Transverse colon (tissue), 4 donors: Measurements from ENCODE around the gene PTPRN2. TPM values are rescaled to one million over a fixed set of nuclear protein-coding genes. Genes with fewer than 3 reads are reported as not detected.

ENCODE experiments used
- DNase-seq: peaks from one replicate; pipeline ENCODE4 v3.0.0-alpha.2; 2019
- H3K27ac ChIP-seq, 4 donors: fragments of 200-600 bp; sonication (generic); 2 replicates each; pipeline ENCODE4 v1.5.1; 2016 to 2018; ENCODE audit warnings: inconsistent platforms in 4 of 4
- H3K27me3 ChIP-seq: fragments of 200-600 bp; sonication (generic); 2 replicates; pipeline ENCODE4 v1.5.1; 2017; ENCODE audit warnings: inconsistent platforms
- H3K36me3 ChIP-seq, 4 donors: fragments of 200-600 bp; sonication (generic); 2 replicates each; pipeline ENCODE4 v1.5.1; 2017 to 2019; ENCODE audit warnings: inconsistent platforms in 4 of 4
- H3K4me1 ChIP-seq, 4 donors: fragments of 200-600 bp; sonication (generic); 2 replicates each; pipeline ENCODE4 v1.5.1; 2017 to 2020; ENCODE audit warnings: inconsistent platforms in 4 of 4
- H3K4me3 ChIP-seq, 4 donors: fragments of 200-600 bp; sonication (generic); 1 replicate in 1 of 4; 2 replicates in 3 of 4; pipeline versions ENCODE4 v1.5.1 to v1.6.1; 2017 to 2019; ENCODE audit warnings: inconsistent platforms in 4 of 4
- H3K9me3 ChIP-seq, 2 donors: fragments of 200-600 bp; sonication (generic); 2 replicates each; pipeline ENCODE4 v1.5.1; 2017 to 2019; ENCODE audit warnings: inconsistent platforms in 2 of 2
- EP300 ChIP-seq: sonication (generic); formaldehyde crosslinking; IDR thresholded peaks from one replicate; pipeline ENCODE4 v1.6.1; 2017; ENCODE audit warnings: antibody characterized with exemption, low read depth
- POLR2A ChIP-seq: fragments of 450-650 bp; IDR thresholded peaks from one replicate; pipeline ENCODE4 v1.6.1; 2016; ENCODE audit warnings: antibody characterized with exemption, mild to moderate bottlenecking, moderate library complexity
- POLR2AphosphoS5 ChIP-seq, 3 donors: sonication (generic); formaldehyde crosslinking; IDR thresholded peaks; one replicate each; pipeline ENCODE4 v1.6.1; 2016; ENCODE audit warnings: antibody characterized with exemption in 3 of 3
- WGBS, 2 donors: methylation state at CpG; one replicate each; pipeline ENCODE4 v1.1.5; 2018; ENCODE audit warnings: low coverage in 1 of 2; 5-methylcytosine and 5-hydroxymethylcytosine counted together
- in situ Hi-C, 4 donors: fragments of 200-750 bp; cut with MboI; loops; one replicate each; pipeline versions ENCODE4 v1.15.0 to v1.15.1; 2017; ENCODE audit warnings: low sequenced_read_pairs in 3 of 4, low pct_ligation_motif_present in 1 of 4, low pct_unique_long_range_greater_than_20kb in 1 of 4
- intact Hi-C: fragments of 100-400 bp; cut with DNase I; formaldehyde crosslinking; loops from one replicate; pipeline ENCODE4 v1.15.1; 2023; ENCODE audit warnings: low total_unique reads
- total RNA-seq, 4 donors: library from RNA; depleted of rRNA; stranded (reverse); fragments of >200 nt; gene quantifications; one replicate each; pipeline ENCODE4 v1.1.0, GENCODE V29; 2016
- TF ChIP-seq, protein P1 (sequence below), 5 experiments: fragments of 200-600 bp in 3 of 5; fragments of 450-650 bp in 2 of 5; sonication (generic) in 3 of 5; IDR thresholded peaks; 1 replicate in 2 of 5; 2 replicates in 3 of 5; pipeline ENCODE4 v1.5.1; 2016 to 2017; ENCODE audit warnings: antibody characterized with exemption in 5 of 5, inconsistent platforms in 3 of 5, mild to moderate bottlenecking in 2 of 5, moderate library complexity in 1 of 5

PTPRN2 gene
- total RNA-seq, 4 donors from 2014 or later: 15.4 to 31.1 (median 21.8) TPM

DNA sequence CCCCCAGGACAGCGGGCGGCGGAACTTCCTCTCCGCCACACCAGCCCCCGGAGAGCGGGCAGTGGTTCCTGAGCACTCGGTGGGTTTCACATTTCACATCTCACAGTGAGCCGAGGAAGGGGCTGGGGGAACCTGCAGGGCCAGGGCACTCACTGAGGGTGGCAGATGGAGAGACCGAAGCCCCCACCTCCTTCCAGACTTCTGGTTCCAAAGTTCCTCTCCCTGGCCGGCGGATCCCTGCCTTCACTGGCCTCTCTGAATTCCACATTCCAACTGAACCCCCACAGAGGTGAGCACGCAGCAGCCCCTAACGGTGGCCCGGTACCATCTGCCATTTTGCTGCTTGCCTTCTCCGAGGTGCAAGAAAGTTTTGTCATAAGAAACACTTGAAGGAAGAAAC is 461.0 kb downstream of the PTPRN2 start:
- 92% methylated on average over 13 of the region's 15 CpGs; no CpG with 5 or more reads in 1 of the 2 donors for WGBS, 2 donors
- no peaks in the 10 kb centered on the region for H3K4me1 ChIP-seq
- intact Hi-C loops (no loop called here), in situ Hi-C loops (no loop called here)
- H3K27ac ChIP-seq: no peak overlapping the region
- DNase-seq: no peak
- no peaks in the 10 kb centered on the region for H3K36me3 ChIP-seq
- no peak overlapping the region for H3K4me3 ChIP-seq
- no peak for TF ChIP-seq EP300
- no peak for TF ChIP-seq POLR2A
- TF ChIP-seq, protein P1, sequence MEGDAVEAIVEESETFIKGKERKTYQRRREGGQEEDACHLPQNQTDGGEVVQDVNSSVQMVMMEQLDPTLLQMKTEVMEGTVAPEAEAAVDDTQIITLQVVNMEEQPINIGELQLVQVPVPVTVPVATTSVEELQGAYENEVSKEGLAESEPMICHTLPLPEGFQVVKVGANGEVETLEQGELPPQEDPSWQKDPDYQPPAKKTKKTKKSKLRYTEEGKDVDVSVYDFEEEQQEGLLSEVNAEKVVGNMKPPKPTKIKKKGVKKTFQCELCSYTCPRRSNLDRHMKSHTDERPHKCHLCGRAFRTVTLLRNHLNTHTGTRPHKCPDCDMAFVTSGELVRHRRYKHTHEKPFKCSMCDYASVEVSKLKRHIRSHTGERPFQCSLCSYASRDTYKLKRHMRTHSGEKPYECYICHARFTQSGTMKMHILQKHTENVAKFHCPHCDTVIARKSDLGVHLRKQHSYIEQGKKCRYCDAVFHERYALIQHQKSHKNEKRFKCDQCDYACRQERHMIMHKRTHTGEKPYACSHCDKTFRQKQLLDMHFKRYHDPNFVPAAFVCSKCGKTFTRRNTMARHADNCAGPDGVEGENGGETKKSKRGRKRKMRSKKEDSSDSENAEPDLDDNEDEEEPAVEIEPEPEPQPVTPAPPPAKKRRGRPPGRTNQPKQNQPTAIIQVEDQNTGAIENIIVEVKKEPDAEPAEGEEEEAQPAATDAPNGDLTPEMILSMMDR (IDR thresholded peaks at IDR 0.05): no peak
- no peak for TF ChIP-seq POLR2AphosphoS5 (IDR thresholded peaks at IDR 0.05)
- no peaks in the 10 kb centered on the region for H3K9me3 ChIP-seq
- no peaks in the 10 kb centered on the region for H3K27me3 ChIP-seq

DNA sequence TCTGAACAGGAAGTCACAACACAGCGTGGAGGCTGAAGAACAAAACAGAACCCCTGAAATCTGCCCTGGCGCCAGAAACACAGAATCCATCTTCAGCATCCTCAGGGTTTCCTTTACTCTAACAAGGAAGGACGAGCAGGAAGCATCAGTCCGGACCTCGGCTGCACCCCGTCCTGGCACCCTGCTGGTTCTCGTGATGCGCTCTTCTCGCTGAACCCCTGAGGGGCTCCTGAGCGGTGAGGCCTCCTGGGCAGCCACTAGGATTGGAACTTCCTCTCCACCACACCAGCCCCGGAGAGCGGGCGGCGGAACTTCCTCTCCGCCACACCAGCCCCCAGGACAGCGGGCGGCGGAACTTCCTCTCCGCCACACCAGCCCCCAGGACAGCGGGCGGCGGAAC is 461.9 kb downstream of the PTPRN2 start:
- no peak for DNase-seq
- H3K4me1 ChIP-seq: no peaks in the 10 kb centered on the region
- H3K4me3 ChIP-seq: no peak overlapping the region
- intact Hi-C loops: no loop called here
- in situ Hi-C loops: no loop called here
- H3K27me3 ChIP-seq: no peaks in the 10 kb centered on the region
- no peak overlapping the region for H3K27ac ChIP-seq
- no peaks in the 10 kb centered on the region for H3K9me3 ChIP-seq
- no peak for TF ChIP-seq POLR2AphosphoS5 (IDR thresholded peaks at IDR 0.05)
- TF ChIP-seq POLR2A: no peak
- TF ChIP-seq EP300: no peak
- 84% methylated on average over 15 of the region's 22 CpGs; no CpG with 5 or more reads in 1 of the 2 donors for WGBS, 2 donors
- H3K36me3 ChIP-seq: no peaks in the 10 kb centered on the region

DNA sequence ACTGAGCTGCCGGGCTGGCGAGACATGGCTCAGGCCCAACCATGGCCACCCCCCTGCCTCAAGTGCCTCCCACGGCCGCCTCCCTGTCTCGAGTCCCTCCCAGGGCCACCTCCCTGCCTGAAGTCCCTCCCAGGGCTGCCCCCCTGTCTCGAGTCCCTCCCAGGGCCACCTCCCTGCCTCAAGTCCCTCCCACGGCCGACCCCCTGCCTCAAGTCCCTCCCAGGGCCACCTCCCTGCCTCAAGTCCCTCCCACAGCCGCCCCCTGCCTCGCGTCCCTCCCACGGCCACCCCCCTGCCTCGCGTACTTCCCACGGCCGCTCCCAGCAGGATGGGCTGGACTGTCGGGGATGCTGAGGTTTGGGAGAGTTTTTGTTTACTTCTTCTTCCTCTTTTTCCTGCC is 462.5 kb downstream of the PTPRN2 start:
- no peak overlapping the region for H3K27ac ChIP-seq
- no peak overlapping the region for H3K4me3 ChIP-seq
- no peak for DNase-seq
- TF ChIP-seq, protein P1 (IDR thresholded peaks at IDR 0.05): no peak
- no peak for TF ChIP-seq POLR2AphosphoS5 (IDR thresholded peaks at IDR 0.05)
- no peak for TF ChIP-seq POLR2A
- TF ChIP-seq EP300: no peak
- 81 to 89% methylated on average over 6 to 17 of the region's 17 CpGs for WGBS, 2 donors
- in situ Hi-C loops (no loop called here), intact Hi-C loops (no loop called here)
- no peaks in the 10 kb centered on the region for H3K4me1 ChIP-seq
- H3K27me3 ChIP-seq: no peaks in the 10 kb centered on the region
- H3K9me3 ChIP-seq: no peaks in the 10 kb centered on the region
- no peaks in the 10 kb centered on the region for H3K36me3 ChIP-seq

DNA sequence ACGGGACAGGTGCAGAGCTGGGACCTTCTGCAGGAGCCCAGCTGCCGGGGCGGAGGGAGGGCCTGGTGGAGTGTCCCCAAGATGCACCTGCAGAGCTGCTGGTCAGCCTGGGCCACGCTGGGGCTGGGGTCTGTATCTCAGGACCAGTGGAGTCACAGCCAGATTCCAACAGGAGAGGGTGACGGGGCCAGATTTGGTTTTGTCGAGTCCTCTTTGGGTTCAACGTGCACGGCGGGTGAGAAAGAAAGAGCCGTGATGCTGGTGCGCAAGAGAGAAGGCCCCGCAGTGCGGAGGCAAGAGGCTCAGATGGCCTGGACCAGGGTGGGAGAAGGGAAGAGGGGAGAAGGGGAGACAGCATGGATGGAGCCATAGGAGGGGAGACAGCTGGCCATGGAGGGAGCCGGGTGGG is 462.9 kb downstream of the PTPRN2 start:
- DNase-seq: no peak
- TF ChIP-seq, protein P1 (IDR thresholded peaks at IDR 0.05): no peak
- no peak for TF ChIP-seq POLR2A
- no peak for TF ChIP-seq EP300
- no peak for TF ChIP-seq POLR2AphosphoS5 (IDR thresholded peaks at IDR 0.05)
- Histone ChIP-seq H3K9me3 (no peaks in the 10 kb centered on the region), H3K27ac (no peak overlapping the region), H3K27me3 (no peaks in the 10 kb centered on the region), H3K4me1 (no peaks in the 10 kb centered on the region), H3K4me3 (no peak overlapping the region), H3K36me3 (no peaks in the 10 kb centered on the region)
- 82 to 94% methylated on average over 5 to 14 of the region's 14 CpGs for WGBS, 2 donors
- in situ Hi-C loops (no loop called here), intact Hi-C loops (no loop called here)

- DNase-seq: no peak
- Histone ChIP-seq H3K27ac (no peak overlapping the region), H3K4me1 (no peaks in the 10 kb centered on the region), H3K9me3 (peaks cover 0 to 2% of the 10 kb centered on the region in 2 donors), H3K4me3 (no peak overlapping the region), H3K36me3 (no peaks in the 10 kb centered on the region), H3K27me3 (no peaks in the 10 kb centered on the region)
- intact Hi-C loops: no loop called here
- in situ Hi-C loops: no loop called here
- TF ChIP-seq EP300: no peak
- no peak for TF ChIP-seq POLR2AphosphoS5 (IDR thresholded peaks at IDR 0.05)
- TF ChIP-seq, protein P1 (IDR thresholded peaks at IDR 0.05): no peak
- TF ChIP-seq POLR2A: no peak
- 95% methylated on average over 18 of the region's 18 CpGs; no CpG with 5 or more reads in 1 of the 2 donors for WGBS, 2 donors
Observed at GRCh38 chr7:158123753-158124152, 463.9 kb downstream of the PTPRN2 start.
